NCI-H2227 (cell line): ENCODE results near the gene AK8.
A peak's percentile ranks its signal among the peaks of the same experiment; 100 is the strongest.

Experiments used
- DNase-seq: peaks from one replicate; lab custom pipeline; 2025; ENCODE audit not compliant: unreplicated experiment; lab: John Stamatoyannopoulos, UW

AK8 gene

DNA sequence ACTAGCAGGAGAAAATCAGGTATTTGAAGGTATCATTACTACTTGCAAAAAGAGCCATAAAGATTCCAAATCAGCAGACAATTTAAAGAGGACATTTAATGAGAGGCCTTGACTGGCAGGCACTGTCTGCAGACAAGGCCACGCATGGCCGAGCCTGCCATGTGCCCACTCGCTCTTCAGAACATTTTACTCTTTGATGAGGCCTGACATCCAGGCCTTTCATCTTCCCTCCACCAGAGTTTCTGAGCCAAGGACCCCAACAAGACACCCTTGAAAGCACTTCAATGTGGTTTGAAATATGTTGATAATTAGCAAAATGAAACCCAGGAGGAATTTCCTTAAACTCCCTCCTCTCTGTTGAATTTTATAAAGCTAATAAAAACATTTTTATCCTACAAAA is 16.4 kb downstream of the AK8 start:
- no peak for DNase-seq

GRCh38 chr9:132858751-132859150 is 19.3 kb downstream of the AK8 start:
- DNase-seq = no peak

DNA sequence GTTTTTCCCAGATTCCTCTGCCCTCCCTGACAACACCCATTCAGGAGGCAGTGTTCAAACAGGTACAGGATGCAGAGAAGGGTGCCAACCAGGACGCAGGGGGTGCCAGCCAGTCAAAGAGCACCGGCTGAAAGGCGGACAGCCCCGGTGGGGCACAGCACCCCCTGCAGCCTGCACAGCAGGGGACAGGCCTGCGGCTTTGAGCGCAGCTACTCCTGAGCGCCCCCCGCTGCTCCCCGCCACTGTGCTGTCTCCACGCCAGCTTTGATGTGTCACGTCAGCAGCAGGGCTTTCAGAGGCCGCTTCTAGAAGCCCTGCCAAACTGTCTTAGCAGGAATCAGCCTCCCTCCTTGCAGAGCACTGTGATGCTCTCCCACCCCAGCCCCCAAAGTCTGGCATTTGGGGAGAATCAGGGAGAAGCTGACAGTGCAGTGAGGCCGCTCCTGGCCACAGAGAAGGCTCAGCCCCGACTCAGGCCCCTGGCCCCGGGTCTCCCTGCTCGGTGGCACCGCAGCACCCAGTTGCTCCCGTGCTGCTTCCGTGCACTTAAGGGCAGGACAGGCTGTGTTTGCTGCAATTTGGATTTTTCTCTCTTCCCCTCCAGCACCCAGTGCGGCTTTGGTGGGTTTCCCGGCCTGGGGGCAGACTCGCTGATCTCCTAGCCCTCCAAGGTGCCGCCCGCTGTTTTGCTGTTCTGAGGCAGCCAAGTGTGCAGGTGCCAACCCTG is 20.3 kb downstream of the AK8 start:
- DNase-seq = no peak

- no peak for DNase-seq
Observed at GRCh38 chr9:132857031-132857430, 21.1 kb downstream of the AK8 start.

DNA sequence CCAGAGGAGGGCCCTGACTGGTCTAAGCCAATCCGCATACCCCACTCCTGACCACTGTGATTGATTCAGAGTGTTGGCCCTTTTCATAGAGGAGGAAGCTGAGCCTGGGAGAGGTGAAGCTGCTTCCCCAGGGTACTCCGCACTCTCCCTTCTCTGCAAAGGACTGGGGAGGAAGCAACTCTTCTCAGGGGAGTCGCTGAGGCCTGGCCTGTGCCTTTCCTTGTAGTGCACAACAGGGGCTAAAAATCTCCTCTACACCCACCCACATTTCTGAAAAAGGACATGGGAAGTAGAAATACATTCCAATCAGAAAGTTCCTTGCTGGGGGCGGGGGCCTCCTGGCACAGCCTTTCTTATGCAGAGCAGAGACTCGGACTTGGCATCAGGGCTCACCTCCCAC is 22.2 kb downstream of the AK8 start:
- DNase-seq = no peak

- no peak for DNase-seq
Observed at GRCh38 chr9:132854832-132855231, 23.3 kb downstream of the AK8 start.

DNA sequence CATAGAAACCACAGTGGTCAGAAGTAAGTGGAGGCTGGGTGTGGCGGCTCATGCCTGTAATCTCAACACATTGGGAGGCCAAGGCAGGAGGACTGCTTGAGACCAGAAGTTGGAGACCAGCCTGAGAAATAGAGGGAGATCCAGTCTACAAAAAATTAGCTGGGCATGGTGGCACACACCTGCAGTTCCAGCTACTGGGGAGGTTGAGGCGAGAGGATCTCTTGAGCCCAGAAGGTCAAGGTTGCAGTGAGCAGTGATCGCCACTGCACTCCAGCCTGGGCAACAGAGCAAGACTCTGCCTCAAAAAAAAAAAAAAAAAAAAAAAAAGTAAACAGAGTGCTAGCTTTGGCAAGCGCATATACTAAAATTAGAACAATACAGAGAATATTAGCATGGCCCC is 24.6 kb downstream of the AK8 start:
- DNase-seq = no peak

DNA sequence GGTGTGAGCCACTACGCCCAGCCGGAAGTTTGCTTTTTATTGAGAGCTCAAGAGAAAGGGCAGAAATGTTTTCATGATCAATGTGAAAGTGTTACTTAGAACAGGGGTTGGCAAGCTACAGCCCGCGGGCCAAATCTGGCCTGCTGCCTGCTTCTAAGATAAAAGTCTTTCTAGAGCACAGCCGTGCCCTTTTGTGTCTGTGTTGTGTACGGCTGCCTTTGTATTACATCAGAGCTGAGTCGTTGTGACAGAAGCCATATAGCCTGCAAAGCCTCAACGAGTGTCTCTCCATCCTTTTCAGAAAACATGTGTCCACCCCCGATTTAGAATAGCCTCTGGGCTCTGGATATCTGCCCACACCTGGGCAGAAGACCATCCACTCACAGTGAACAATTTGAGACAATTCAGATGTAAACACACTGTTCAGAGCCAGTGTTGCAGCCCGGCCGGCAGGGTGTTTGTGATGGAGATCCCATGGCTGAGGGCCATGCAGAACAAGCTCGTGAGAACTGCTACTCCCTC is 28.8 kb downstream of the AK8 start:
- no peak for DNase-seq

DNA sequence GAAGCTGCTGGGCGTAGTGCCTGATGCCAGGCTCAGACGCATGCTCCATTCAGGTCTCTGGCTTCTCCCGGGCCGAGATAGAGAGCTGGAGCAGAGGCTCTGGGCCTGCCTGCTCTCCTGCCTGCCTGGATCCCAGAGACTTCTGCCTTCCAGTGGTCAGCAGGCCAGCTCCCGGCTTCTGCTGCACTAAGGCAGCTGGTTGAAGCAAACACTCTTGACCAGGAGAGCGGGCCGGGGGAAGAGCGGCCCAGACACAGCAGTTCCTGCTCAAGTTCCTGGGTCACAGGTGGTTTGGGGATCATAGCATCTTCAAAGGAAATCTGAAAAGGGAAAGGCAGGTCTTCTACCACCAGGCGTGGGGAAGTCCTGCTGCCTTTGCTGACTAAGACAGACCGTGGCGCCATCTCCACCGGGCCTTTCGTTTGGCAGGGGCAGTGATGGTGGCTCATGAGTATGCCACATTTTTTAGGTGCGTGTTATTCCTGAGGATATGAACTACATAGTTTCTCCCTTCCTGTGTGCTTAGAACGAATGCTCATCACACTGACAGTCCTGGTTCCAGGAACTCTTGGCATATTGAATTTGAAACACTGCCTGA is 31.1 kb downstream of the AK8 start:
- no peak for DNase-seq

DNA sequence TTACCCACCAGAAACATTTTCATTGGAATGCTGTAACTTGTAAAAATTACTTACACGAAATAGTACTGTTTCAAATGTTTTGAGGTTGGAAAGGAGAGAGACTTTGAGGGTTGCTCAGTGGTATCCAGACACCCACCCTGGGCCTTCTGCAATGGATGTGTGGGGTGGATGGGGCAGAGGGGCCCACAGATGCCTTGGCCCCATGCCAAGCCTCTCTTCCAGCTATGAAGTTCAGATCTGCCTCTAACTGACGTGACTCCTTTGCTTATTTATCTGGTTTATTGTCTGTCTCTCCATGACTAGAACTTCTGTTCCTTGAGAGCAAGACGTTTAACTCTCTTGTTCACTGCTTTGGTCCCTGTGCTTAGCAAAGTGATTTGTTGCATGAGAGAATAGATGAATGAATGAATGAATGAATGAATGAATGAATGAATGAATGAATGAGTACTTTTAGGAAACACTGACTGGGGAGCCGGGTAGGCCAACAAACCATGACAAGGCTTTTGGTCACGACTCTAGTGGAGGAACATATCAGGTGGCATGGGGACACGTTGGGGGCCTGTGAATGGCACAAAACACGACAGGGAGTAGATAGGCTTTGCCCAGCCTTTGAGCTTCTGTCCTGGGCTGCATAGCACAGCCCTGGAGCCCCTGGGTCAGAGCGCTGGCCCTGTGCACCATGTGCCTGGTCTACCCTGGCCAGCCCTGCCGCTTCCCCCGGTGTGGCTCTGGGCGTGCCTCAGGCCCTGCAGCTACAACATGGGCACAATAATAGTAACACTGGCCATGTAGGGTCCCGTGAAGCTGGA is 31.8 kb downstream of the AK8 start:
- DNase-seq = no peak

GRCh38 chr9:132842124-132843044 is 35.7 kb downstream of the AK8 start:
- DNase-seq = no peak

GRCh38 chr9:132840980-132841379 is 37.1 kb downstream of the AK8 start:
- DNase-seq = no peak

GRCh38 chr9:132838291-132838690 is 39.8 kb downstream of the AK8 start:
- DNase-seq = no peak

- no peak for DNase-seq
Observed at GRCh38 chr9:132837501-132838286, 40.4 kb downstream of the AK8 start.

- no peak for DNase-seq
Observed at GRCh38 chr9:132834343-132834742, 43.7 kb downstream of the AK8 start.

DNA sequence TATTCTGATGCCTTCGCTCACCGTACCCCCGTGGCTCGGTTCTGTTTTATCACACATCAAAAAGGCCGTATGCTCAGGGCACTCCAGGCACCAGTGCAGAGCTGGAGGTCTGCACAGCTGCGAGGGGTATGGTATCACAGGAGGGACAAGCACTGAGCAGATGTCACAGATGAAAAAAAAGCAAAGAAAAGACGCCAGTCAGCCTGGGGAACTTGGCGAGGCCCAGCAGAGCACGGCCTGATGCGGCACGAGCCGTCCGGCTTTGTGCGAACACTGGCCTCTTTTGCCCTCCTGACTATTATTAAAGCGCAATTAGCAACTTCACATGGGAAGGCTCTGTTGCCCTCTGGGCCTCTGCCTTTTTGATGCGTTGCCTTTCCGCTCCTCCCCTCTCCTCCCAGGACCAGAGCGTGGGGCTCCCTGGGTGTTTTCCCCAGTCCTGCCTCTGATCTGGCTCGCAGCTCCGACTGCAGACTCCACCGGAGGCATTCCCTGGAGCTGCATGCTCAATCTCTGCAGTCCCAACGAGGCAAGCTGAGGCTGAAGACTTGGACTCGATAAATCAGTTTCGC is 44.4 kb downstream of the AK8 start:
- peak; percentile 43 for DNase-seq

DNA sequence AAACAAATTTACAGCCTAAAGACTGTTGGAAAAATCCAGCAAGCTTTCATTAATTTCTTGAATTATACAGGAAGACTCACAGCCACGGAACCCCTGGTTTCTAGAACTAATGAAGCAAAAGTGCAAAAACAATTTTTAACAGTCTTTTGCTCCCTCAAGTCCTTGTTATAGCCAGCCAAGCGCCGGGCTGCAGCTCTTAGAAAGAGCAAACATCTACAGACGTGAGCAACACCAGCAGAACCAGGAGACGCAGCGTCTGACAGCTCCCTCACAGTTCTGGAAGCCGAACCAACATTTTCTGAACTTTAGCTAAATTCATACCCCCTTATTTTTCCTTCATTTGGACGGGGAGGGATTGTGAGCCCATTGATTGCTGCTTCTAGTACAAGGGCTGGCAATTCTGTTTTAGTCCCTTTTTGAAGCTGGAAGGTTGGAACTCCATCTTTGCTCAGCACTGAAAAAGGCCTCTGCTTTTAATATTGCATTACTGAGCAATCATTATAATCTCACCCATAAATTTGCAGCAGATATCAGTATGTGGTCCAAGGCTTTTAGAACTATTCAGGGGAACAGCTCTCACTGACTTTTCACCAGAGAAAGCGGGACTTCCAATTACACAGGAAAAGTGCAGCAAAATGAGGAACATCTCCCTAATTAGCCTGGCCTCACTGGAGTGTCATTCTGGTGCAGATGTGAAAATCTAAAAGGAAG is 45.8 kb downstream of the AK8 start:
- no peak for DNase-seq

GRCh38 chr9:132828201-132828770 is 49.8 kb downstream of the AK8 start:
- no peak for DNase-seq

DNA sequence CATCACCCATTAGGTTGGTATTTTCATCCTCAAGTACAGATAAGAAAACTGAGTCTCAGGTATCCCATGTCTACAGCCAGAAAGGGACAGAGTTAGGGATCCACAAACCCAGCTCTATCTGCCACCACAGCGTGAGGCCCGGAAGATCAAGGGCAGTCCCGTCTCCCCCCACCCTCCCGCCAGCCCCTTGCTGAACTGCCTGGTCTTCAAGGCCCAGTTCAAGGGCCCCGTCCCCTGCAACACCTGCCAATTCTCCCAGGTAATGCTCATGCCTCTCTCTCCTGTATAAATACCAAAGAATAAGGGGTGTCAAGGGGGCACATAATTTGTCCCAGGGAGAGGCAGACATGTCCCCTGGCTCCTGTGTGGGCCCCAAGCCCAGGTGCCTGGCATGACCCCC is 50.7 kb downstream of the AK8 start:
- no peak for DNase-seq
